WERI-Rb-1 (cell line): ENCODE data around the gene PTPRM.

ENCODE experiments used
- DNase-seq: peaks from one replicate; pipeline ENCODE4 v3.0.0-alpha.2; 2020
- H3K27ac ChIP-seq: fragments of 250-450 bp; sonication (Bioruptor Pico); 2 replicates; pipeline ENCODE4 v1.5.1; 2020; ENCODE audit warnings: mild to moderate bottlenecking, moderate library complexity
- H3K27me3 ChIP-seq: fragments of 250-450 bp; sonication (Bioruptor Pico); 2 replicates; pipeline ENCODE4 v1.5.1; 2021; ENCODE audit warnings: mild to moderate bottlenecking, low read depth, moderate library complexity; ENCODE audit not compliant: insufficient read depth, severe bottlenecking
- H3K36me3 ChIP-seq: fragments of 250-450 bp; sonication (Bioruptor Pico); 2 replicates; pipeline ENCODE4 v1.5.1; 2020; ENCODE audit warnings: mild to moderate bottlenecking, moderate library complexity
- H3K4me3 ChIP-seq: 2 replicates; pipeline ENCODE4 v1.5.1; 2011; ENCODE audit warnings: low read depth, mild to moderate bottlenecking, control low read depth, low read length
- H3K9me3 ChIP-seq: fragments of 250-450 bp; sonication (Bioruptor Pico); 2 replicates; pipeline ENCODE4 v1.5.1; 2021; ENCODE audit warnings: mild to moderate bottlenecking, moderate library complexity; ENCODE audit not compliant: severe bottlenecking
- CTCF ChIP-seq: IDR thresholded peaks from 2 replicates; pipeline ENCODE4 v1.5.1; 2011; ENCODE audit warnings: low read depth, mild to moderate bottlenecking, control low read depth, inconsistent platforms, low read length

The PTPRM gene

GRCh38 chr18:8299054-8299980 is 732.2 kb downstream of the PTPRM start:
- no peaks in the 10 kb centered on the region for H3K9me3 ChIP-seq
- no peak overlapping the region for H3K4me3 ChIP-seq
- DNase-seq = no peak
- no peak for TF ChIP-seq CTCF
- H3K27ac ChIP-seq = no peak overlapping the region
- H3K27me3 ChIP-seq = no peaks in the 10 kb centered on the region
- H3K36me3 ChIP-seq = no peaks in the 10 kb centered on the region

- Histone ChIP-seq H3K9me3 (no peaks in the 10 kb centered on the region), H3K27ac (no peak overlapping the region), H3K27me3 (no peaks in the 10 kb centered on the region), H3K4me3 (no peak overlapping the region), H3K36me3 (no peaks in the 10 kb centered on the region)
- DNase-seq = no peak
- TF ChIP-seq CTCF = no peak
Measured at GRCh38 chr18:8300751-8301410, 733.8 kb downstream of the PTPRM start.

GRCh38 chr18:8301427-8302172 is 734.5 kb downstream of the PTPRM start:
- Histone ChIP-seq H3K27ac (no peak overlapping the region), H3K4me3 (no peak overlapping the region), H3K27me3 (no peaks in the 10 kb centered on the region), H3K9me3 (no peaks in the 10 kb centered on the region), H3K36me3 (no peaks in the 10 kb centered on the region)
- DNase-seq = no peak
- no peak for TF ChIP-seq CTCF

GRCh38 chr18:8303151-8303755 is 736.1 kb downstream of the PTPRM start:
- H3K36me3 ChIP-seq = no peaks in the 10 kb centered on the region
- no peak for TF ChIP-seq CTCF
- no peak overlapping the region for H3K27ac ChIP-seq
- no peak overlapping the region for H3K4me3 ChIP-seq
- no peaks in the 10 kb centered on the region for H3K27me3 ChIP-seq
- no peak for DNase-seq
- H3K9me3 ChIP-seq = no peaks in the 10 kb centered on the region

GRCh38 chr18:8307960-8308359 is 740.8 kb downstream of the PTPRM start:
- TF ChIP-seq CTCF = no peak

More at GRCh38 chr18:8307960-8308359, 740.8 kb downstream of the PTPRM start:
- DNase-seq = no peak
- Histone ChIP-seq H3K4me3 (no peak overlapping the region), H3K27me3 (no peaks in the 10 kb centered on the region), H3K27ac (no peak overlapping the region), H3K9me3 (no peaks in the 10 kb centered on the region), H3K36me3 (no peaks in the 10 kb centered on the region)
